IgD-negative memory B cell (primary cell): ENCODE results near the gene LRP1B. TPM values are rescaled to one million over a fixed set of nuclear protein-coding genes. Genes with fewer than 3 reads are reported as not detected.
"Not testable (repeated sequence)": the region's sequence is repeated elsewhere in the genome, so short reads cannot be mapped to it uniquely, and the experiment has no call there.

Source experiments
- H3K27ac Mint-ChIP-seq, 3 donors: one replicate each; pipeline ENCODE4 v1.8.0; 2020 to 2022; ENCODE audit warnings: mild to moderate bottlenecking in 3 of 3, mixed read lengths in 3 of 3, moderate library complexity in 1 of 3
- H3K27me3 Mint-ChIP-seq: one replicate; pipeline ENCODE4 v1.8.0; 2021; ENCODE audit warnings: mixed read lengths
- H3K36me3 Mint-ChIP-seq: one replicate; pipeline ENCODE4 v1.8.0; 2020; ENCODE audit warnings: mild to moderate bottlenecking, mixed read lengths
- H3K4me1 Mint-ChIP-seq, 3 donors: one replicate each; pipeline ENCODE4 v1.8.0; 2020 to 2022; ENCODE audit warnings: mixed read lengths in 3 of 3, mild to moderate bottlenecking in 1 of 3
- H3K4me3 Mint-ChIP-seq, 4 donors: one replicate each; pipeline ENCODE4 v1.8.0; 2020 to 2022; ENCODE audit warnings: mild to moderate bottlenecking in 4 of 4, mixed read lengths in 4 of 4, moderate library complexity in 3 of 4
- H3K9me3 Mint-ChIP-seq, 3 donors: one replicate each; pipeline ENCODE4 v1.8.0; 2020 to 2021; ENCODE audit warnings: mixed read lengths in 3 of 3, mild to moderate bottlenecking in 1 of 3
- polyA plus RNA-seq: library from polyadenylated mRNA; unstranded; fragments of 300-500 nt; fragmentation: Illumina TruSeq; gene quantifications from one replicate; pipeline ENCODE4 v1.2.3, GENCODE V29; 2021

The LRP1B gene
- polyA plus RNA-seq, 1 donor from 2014 or later = not detected

- Mint-ChIP-seq H3K27ac (no peak overlapping the region), H3K4me1 (no peaks in the 10 kb centered on the region), H3K9me3 (peaks cover 0 to 4% (median 2%) of the 10 kb centered on the region in 3 donors), H3K4me3 (no peak overlapping the region), H3K36me3 (no peaks in the 10 kb centered on the region), H3K27me3 (no peaks in the 10 kb centered on the region)
These were observed 1782.0 kb downstream of the LRP1B start for GRCh38 chr2:140348826-140349225.

GRCh38 chr2:140344838-140345237, 1786.0 kb downstream of the LRP1B start:
- Mint-ChIP-seq H3K27me3 (no peaks in the 10 kb centered on the region), H3K4me3 (no peak overlapping the region), H3K27ac (no peak overlapping the region), H3K36me3 (no peaks in the 10 kb centered on the region), H3K9me3 (peaks cover 0 to 5% (median 0%) of the 10 kb centered on the region in 3 donors), H3K4me1 (no peaks in the 10 kb centered on the region)

- H3K4me3 Mint-ChIP-seq, H3K9me3 Mint-ChIP-seq, H3K36me3 Mint-ChIP-seq, H3K27me3 Mint-ChIP-seq, H3K27ac Mint-ChIP-seq, H3K4me1 Mint-ChIP-seq: not testable (repeated sequence)
These were observed 1786.5 kb downstream of the LRP1B start for GRCh38 chr2:140344266-140344665.

GRCh38 chr2:140338795-140339194, 1792.0 kb downstream of the LRP1B start:
- Mint-ChIP-seq H3K27ac (no peak overlapping the region), H3K4me1 (no peaks in the 10 kb centered on the region), H3K9me3 (peaks cover 3 to 5% (median 3%) of the 10 kb centered on the region in 3 donors), H3K27me3 (no peaks in the 10 kb centered on the region), H3K4me3 (no peak overlapping the region), H3K36me3 (no peaks in the 10 kb centered on the region)

- no peak overlapping the region for H3K27ac Mint-ChIP-seq
These were observed 1793.8 kb downstream of the LRP1B start for GRCh38 chr2:140337061-140337460.

GRCh38 chr2:140316345-140316744, 1814.5 kb downstream of the LRP1B start:
- Mint-ChIP-seq H3K4me1 (no peaks in the 10 kb centered on the region), H3K9me3 (peaks cover 0 to 6% (median 0%) of the 10 kb centered on the region in 3 donors), H3K4me3 (no peak overlapping the region), H3K36me3 (no peaks in the 10 kb centered on the region), H3K27ac (no peak overlapping the region), H3K27me3 (no peaks in the 10 kb centered on the region)

More at GRCh38 chr2:140337061-140337460, 1793.8 kb downstream of the LRP1B start:
- H3K4me3 Mint-ChIP-seq = no peak overlapping the region
- no peaks in the 10 kb centered on the region for H3K27me3 Mint-ChIP-seq
- no peaks in the 10 kb centered on the region for H3K4me1 Mint-ChIP-seq
- peaks cover 0 to 9% (median 5%) of the 10 kb centered on the region in 3 donors for H3K9me3 Mint-ChIP-seq
- peaks cover 2% of the 10 kb centered on the region for H3K36me3 Mint-ChIP-seq

- Mint-ChIP-seq H3K4me3 (no peak overlapping the region), H3K27ac (peak overlapping the region in 1 of 3 donors; percentile 39), H3K36me3 (no peaks in the 10 kb centered on the region), H3K9me3 (peaks cover 0 to 2% (median 2%) of the 10 kb centered on the region in 3 donors), H3K27me3 (no peaks in the 10 kb centered on the region), H3K4me1 (no peaks in the 10 kb centered on the region)
These were observed 1818.9 kb downstream of the LRP1B start for GRCh38 chr2:140311905-140312304.

GRCh38 chr2:140308706-140309105, 1822.1 kb downstream of the LRP1B start:
- peaks cover 0 to 5% (median 2%) of the 10 kb centered on the region in 3 donors for H3K9me3 Mint-ChIP-seq
- H3K4me3 Mint-ChIP-seq = no peak overlapping the region
- no peaks in the 10 kb centered on the region for H3K4me1 Mint-ChIP-seq
- H3K36me3 Mint-ChIP-seq = no peaks in the 10 kb centered on the region
- no peak overlapping the region for H3K27ac Mint-ChIP-seq
- no peaks in the 10 kb centered on the region for H3K27me3 Mint-ChIP-seq

GRCh38 chr2:140307532-140307931, 1823.3 kb downstream of the LRP1B start:
- no peak overlapping the region for H3K4me3 Mint-ChIP-seq
- H3K4me1 Mint-ChIP-seq = no peaks in the 10 kb centered on the region
- no peaks in the 10 kb centered on the region for H3K36me3 Mint-ChIP-seq
- no peak overlapping the region for H3K27ac Mint-ChIP-seq
- peaks cover 0 to 5% (median 2%) of the 10 kb centered on the region in 3 donors for H3K9me3 Mint-ChIP-seq
- H3K27me3 Mint-ChIP-seq = no peaks in the 10 kb centered on the region

GRCh38 chr2:140295767-140296166, 1835.0 kb downstream of the LRP1B start:
- no peaks in the 10 kb centered on the region for H3K36me3 Mint-ChIP-seq
- H3K4me1 Mint-ChIP-seq = peaks cover 0 to 2% (median 0%) of the 10 kb centered on the region in 3 donors
- H3K4me3 Mint-ChIP-seq = no peak overlapping the region
- peaks cover 7 to 9% (median 7%) of the 10 kb centered on the region in 3 donors for H3K9me3 Mint-ChIP-seq
- H3K27me3 Mint-ChIP-seq = no peaks in the 10 kb centered on the region
- no peak overlapping the region for H3K27ac Mint-ChIP-seq

- Mint-ChIP-seq H3K9me3 (peaks cover 0 to 5% (median 0%) of the 10 kb centered on the region in 3 donors), H3K4me3 (no peak overlapping the region), H3K27me3 (no peaks in the 10 kb centered on the region), H3K36me3 (no peaks in the 10 kb centered on the region), H3K27ac (no peak overlapping the region), H3K4me1 (peaks cover 0 to 1% (median 0%) of the 10 kb centered on the region in 3 donors)
These were observed 1842.1 kb downstream of the LRP1B start for GRCh38 chr2:140288726-140289125.

- no peaks in the 10 kb centered on the region for H3K27me3 Mint-ChIP-seq
These were observed 1842.6 kb downstream of the LRP1B start for GRCh38 chr2:140288213-140288612.

GRCh38 chr2:140286377-140286776, 1844.4 kb downstream of the LRP1B start:
- H3K27me3 Mint-ChIP-seq = no peaks in the 10 kb centered on the region
- no peak overlapping the region for H3K4me3 Mint-ChIP-seq
- no peaks in the 10 kb centered on the region for H3K36me3 Mint-ChIP-seq
- peaks cover 0 to 2% (median 0%) of the 10 kb centered on the region in 3 donors for H3K9me3 Mint-ChIP-seq
- H3K4me1 Mint-ChIP-seq = no peaks in the 10 kb centered on the region
- H3K27ac Mint-ChIP-seq = no peak overlapping the region

More at GRCh38 chr2:140288213-140288612, 1842.6 kb downstream of the LRP1B start:
- no peaks in the 10 kb centered on the region for H3K36me3 Mint-ChIP-seq
- H3K4me3 Mint-ChIP-seq = no peak overlapping the region
- H3K27ac Mint-ChIP-seq = no peak overlapping the region
- H3K9me3 Mint-ChIP-seq = peaks cover 0 to 5% (median 0%) of the 10 kb centered on the region in 3 donors
- peaks cover 0 to 1% (median 0%) of the 10 kb centered on the region in 3 donors for H3K4me1 Mint-ChIP-seq

- not testable (repeated sequence) for H3K27ac Mint-ChIP-seq, H3K27me3 Mint-ChIP-seq, H3K4me3 Mint-ChIP-seq, H3K9me3 Mint-ChIP-seq, H3K4me1 Mint-ChIP-seq, H3K36me3 Mint-ChIP-seq
These were observed 1853.5 kb downstream of the LRP1B start for GRCh38 chr2:140277344-140277743.

- peaks cover 2 to 6% (median 3%) of the 10 kb centered on the region in 3 donors for H3K9me3 Mint-ChIP-seq
- H3K36me3 Mint-ChIP-seq = no peaks in the 10 kb centered on the region
- H3K4me3 Mint-ChIP-seq = no peak overlapping the region
- no peak overlapping the region for H3K27ac Mint-ChIP-seq
- H3K4me1 Mint-ChIP-seq = no peaks in the 10 kb centered on the region
- H3K27me3 Mint-ChIP-seq = no peaks in the 10 kb centered on the region
These were observed 1854.2 kb downstream of the LRP1B start for GRCh38 chr2:140276661-140277060.

GRCh38 chr2:140275427-140275826, 1855.4 kb downstream of the LRP1B start:
- no peaks in the 10 kb centered on the region for H3K27me3 Mint-ChIP-seq
- no peak overlapping the region for H3K27ac Mint-ChIP-seq
- H3K4me1 Mint-ChIP-seq = no peaks in the 10 kb centered on the region

More at GRCh38 chr2:140275427-140275826, 1855.4 kb downstream of the LRP1B start:
- H3K36me3 Mint-ChIP-seq = no peaks in the 10 kb centered on the region
- no peak overlapping the region for H3K4me3 Mint-ChIP-seq
- peaks cover 2 to 6% (median 3%) of the 10 kb centered on the region in 3 donors for H3K9me3 Mint-ChIP-seq
